ENCODE measurements around the gene ZNF337. TPM values are rescaled to one million over a fixed set of nuclear protein-coding genes. Genes with fewer than 3 reads are reported as not detected.

Gene ZNF337
- total RNA-seq, 1 experiment from 2014 or later, result 10.3 TPM

DNA sequence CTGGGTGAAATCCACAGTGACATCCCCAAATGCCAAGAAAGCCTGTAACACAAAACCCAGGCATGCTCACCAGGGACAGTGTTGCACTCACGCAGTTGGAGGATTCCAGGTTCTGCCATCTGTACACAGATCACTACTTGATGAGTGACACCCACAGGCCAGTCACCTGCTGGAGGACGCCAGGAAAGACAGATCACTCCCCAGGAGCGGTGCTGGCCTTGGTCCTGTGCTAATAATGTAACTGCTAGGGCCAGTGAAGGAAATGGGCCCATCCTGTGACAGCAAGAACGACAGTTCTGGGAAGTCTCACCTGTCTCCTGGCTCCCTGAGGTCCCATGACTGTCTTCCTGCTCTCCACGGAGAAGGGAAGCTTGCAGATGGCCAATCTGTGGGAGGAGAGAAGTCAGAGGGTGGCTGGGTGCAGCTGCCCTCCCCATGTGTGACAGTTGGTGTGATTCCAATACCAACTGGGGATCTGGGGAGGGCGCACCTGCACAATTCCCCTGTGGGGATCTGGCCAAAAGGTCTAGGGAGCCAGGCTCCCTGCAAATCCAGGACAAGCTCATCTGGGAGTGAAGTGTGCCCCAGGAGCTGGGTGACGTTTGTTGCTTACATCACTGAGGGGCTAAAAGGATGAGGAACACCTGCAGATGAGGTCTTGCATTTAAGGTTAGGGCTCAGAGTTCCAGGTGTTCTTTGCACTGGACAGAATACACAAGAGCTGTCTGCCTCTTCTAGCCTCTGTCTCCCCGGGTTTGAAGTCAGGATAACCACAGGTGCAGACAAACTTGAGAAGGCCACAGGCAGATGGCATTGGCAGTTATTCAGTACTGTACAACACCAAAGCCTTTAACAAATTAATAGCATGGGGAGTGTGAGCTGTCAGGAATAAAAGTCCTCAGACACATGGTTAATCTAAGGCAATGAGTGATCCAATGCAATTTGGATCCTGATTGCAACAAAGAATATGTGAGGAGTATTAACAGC lies 10.3 kb downstream of the ZNF337 start:
- Histone ChIP-seq H3K14ac (ENCODE audit: insufficient read depth, low read length) (no peak overlapping the region), H3K27me3 (ENCODE audit: insufficient read depth, low read length) (no peaks in the 10 kb centered on the region), H3K9me3 (ENCODE audit: control insufficient read depth, low read depth, low read length) (no peaks in the 10 kb centered on the region), H3K4me1 (ENCODE audit: insufficient read depth, low read length) (no peaks in the 10 kb centered on the region), H2BK20ac (ENCODE audit: low read depth, low read length, poor library complexity, severe bottlenecking) (no peak overlapping the region), H3K4ac (ENCODE audit: low read depth, low read length) (no peak overlapping the region), H4K8ac (replicated peaks; ENCODE audit: insufficient read length, low read depth, low read length) (no peak overlapping the region), H2BK120ac (ENCODE audit: low read depth, low read length, poor library complexity, severe bottlenecking) (no peak overlapping the region), H3K79me1 (ENCODE audit: insufficient read depth, low read depth, low read length, poor library complexity, severe bottlenecking) (no peaks in the 10 kb centered on the region), H4K5ac (ENCODE audit: insufficient read length, low read depth, low read length) (no peak overlapping the region), H3K18ac (ENCODE audit: insufficient read length, low read depth, low read length) (no peak overlapping the region), H3K9ac (ENCODE audit: extremely low read depth, insufficient read length, low read length) (no peak overlapping the region), H3K4me2 (ENCODE audit: insufficient read depth, insufficient read length, low read length) (no peak overlapping the region), H3K27ac (ENCODE audit: insufficient read length, low read depth, low read length) (no peak overlapping the region), H2BK5ac (ENCODE audit: insufficient read length, low read length) (no peak overlapping the region), H3K23ac (ENCODE audit: insufficient read length, low read depth, low read length) (no peak overlapping the region), H4K91ac (ENCODE audit: insufficient read length, low read depth, low read length) (no peak overlapping the region), H2AK5ac (ENCODE audit: insufficient read length, low read length) (no peak overlapping the region), H2BK15ac (ENCODE audit: low read depth, low read length) (no peak overlapping the region), H3K23me2 (ENCODE audit: insufficient read length, low read depth, low read length, poor library complexity, severe bottlenecking) (no peaks in the 10 kb centered on the region), H3T11ph (ENCODE audit: low read length) (no peak overlapping the region), H2BK12ac (ENCODE audit: insufficient read length, low read depth, low read length) (no peak overlapping the region), H2AFZ (ENCODE audit: low read length) (no peak overlapping the region), H3K56ac (ENCODE audit: insufficient read length, low read depth, low read length) (no peak overlapping the region), H3K79me2 (ENCODE audit: insufficient read depth, low read length) (no peaks in the 10 kb centered on the region), H4K20me1 (ENCODE audit: control insufficient read depth, insufficient read depth, insufficient read length) (no peaks in the 10 kb centered on the region)
- H3K27me3 Mint-ChIP-seq (ENCODE audit: low read depth), result no peaks in the 10 kb centered on the region
- peaks cover 18 to 41% (median 38%) of the 10 kb centered on the region in 3 experiments for H3K36me3 Mint-ChIP-seq (ENCODE audit: insufficient read depth in 1 of 3, low read depth in 3 of 3)
- no peak for DNase-seq
- TF ChIP-seq, protein P1, sequence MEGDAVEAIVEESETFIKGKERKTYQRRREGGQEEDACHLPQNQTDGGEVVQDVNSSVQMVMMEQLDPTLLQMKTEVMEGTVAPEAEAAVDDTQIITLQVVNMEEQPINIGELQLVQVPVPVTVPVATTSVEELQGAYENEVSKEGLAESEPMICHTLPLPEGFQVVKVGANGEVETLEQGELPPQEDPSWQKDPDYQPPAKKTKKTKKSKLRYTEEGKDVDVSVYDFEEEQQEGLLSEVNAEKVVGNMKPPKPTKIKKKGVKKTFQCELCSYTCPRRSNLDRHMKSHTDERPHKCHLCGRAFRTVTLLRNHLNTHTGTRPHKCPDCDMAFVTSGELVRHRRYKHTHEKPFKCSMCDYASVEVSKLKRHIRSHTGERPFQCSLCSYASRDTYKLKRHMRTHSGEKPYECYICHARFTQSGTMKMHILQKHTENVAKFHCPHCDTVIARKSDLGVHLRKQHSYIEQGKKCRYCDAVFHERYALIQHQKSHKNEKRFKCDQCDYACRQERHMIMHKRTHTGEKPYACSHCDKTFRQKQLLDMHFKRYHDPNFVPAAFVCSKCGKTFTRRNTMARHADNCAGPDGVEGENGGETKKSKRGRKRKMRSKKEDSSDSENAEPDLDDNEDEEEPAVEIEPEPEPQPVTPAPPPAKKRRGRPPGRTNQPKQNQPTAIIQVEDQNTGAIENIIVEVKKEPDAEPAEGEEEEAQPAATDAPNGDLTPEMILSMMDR (conservative IDR thresholded peaks at IDR 0.05), result no peak
- H3K9me3 Mint-ChIP-seq, result peaks cover 0 to 3% of the 10 kb centered on the region in 2 experiments; a peak in 1 of 5 replicates
- H3K4me1 Mint-ChIP-seq, result peaks cover 0 to 2% of the 10 kb centered on the region in 2 experiments; a peak in 1 of 4 replicates
- H3K27ac Mint-ChIP-seq, result peak overlapping the region; percentile 38 to 78 (median 73); a peak in 4 of 7 replicates
- no CpG with 5 or more reads among the region's 8 CpGs for WGBS (ENCODE audit: extremely low coverage, insufficient read length, low lambda C conversion rate)
- no peak overlapping the region for H3K4me3 Mint-ChIP-seq
